ENCODE measurements around the gene KAT7.
"Not testable (repeated sequence)": the region's sequence is repeated elsewhere in the genome, so short reads cannot be mapped to it uniquely, and the experiment has no call there.

The KAT7 gene

DNA sequence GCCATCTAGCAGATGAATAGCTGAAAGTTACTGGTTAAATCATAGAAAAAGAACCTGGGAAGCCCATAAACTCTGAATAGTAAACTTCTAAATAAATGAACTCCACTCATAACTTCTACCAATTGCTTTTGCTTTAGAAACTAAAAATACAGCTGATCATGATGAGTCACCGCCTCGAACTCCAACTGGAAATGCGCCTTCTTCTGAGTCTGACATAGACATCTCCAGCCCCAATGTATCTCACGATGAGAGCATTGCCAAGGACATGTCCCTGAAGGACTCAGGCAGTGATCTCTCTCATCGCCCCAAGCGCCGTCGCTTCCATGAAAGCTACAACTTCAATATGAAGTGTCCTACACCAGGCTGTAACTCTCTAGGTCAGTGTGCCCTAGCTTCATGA is 9.7 kb downstream of the KAT7 start:
- no peak for DNase-seq (ENCODE audit: low read depth in 2 of 2, low spot score in 1 of 2)

DNA sequence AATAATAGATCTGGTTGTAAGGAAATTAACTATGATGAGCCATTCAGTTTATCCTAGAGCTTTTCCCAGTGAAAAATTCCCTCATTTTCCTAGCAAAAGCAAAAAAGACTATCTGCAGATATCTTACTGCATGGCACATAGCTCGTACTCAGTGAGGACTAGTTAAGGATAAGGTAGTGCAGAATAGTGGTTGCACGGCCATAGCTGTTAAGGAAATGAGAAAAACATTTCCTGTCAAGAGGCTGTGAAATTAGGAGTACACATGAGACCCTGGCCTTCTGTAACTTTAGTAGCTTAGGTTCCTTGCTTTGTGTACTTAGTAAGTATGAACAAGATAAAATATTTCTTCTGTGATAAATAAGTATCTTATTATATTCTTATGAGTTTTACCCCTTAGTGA is 10.3 kb downstream of the KAT7 start:
- no peak for DNase-seq (ENCODE audit: low read depth in 2 of 2, low spot score in 1 of 2)

DNA sequence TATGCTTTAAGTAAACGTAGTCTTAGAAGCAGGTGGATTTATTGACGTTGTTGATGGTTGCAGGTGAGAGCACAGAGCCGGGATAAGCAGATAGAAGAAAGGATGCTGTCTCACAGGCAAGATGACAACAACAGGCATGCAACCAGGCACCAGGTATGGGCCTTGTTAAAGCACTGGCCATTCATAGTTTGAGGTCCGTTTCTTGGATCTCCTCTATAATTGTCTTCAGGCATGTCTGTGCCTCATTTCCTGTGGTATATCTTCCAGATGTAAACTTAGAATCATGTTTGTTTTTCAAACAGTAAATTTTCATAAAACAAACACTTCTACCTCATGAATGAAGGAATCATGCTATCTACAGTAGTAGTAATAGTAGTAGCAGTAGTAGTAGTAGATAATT is 20.6 kb downstream of the KAT7 start:
- DNase-seq (ENCODE audit: low read depth in 2 of 2, low spot score in 1 of 2) = no peak

DNA sequence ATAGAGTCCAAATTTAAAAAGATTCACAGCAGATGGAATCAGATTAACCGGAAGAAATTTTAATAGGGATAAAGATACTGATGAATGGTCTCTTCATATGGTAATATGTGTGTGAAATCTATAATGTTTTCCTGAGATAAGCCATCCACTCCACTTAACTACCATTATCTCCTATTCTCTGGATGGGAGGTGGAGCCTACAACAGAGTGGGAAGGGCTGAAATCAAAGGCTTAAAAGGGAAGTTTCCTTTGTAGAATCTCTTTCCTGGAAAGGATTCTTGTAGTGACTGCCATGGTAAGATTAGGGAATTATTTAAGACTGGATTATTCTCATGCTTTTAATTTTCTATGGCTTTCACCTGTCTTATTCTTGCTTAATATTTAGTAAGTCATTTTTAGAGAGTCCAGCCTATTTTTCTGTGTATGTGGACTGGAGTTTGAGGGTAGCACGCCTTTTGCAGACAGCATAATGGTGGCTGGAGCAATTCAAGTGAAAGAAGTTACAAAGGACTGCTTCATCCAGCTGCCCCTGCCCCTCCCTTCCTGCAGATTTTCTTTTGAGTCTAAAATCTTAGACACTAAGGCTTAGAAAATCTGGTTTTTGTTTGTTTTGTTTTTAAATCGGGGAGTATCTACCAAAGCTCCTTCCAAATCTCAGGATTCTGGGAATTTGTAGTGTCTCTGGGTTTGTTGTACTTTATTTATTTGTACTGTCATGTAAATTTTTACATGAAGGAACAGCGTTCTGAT is 26.5 kb downstream of the KAT7 start:
- no peak for DNase-seq (ENCODE audit: low read depth in 2 of 2, low spot score in 1 of 2)

GRCh38 chr17:49815761-49816281 is 27.3 kb downstream of the KAT7 start:
- DNase-seq (ENCODE audit: low read depth in 2 of 2, low spot score in 1 of 2) = no peak

GRCh38 chr17:49817993-49818392 is 29.5 kb downstream of the KAT7 start:
- peak; percentile 8 to 22 for DNase-seq (ENCODE audit: low read depth in 2 of 2, low spot score in 1 of 2)

DNA sequence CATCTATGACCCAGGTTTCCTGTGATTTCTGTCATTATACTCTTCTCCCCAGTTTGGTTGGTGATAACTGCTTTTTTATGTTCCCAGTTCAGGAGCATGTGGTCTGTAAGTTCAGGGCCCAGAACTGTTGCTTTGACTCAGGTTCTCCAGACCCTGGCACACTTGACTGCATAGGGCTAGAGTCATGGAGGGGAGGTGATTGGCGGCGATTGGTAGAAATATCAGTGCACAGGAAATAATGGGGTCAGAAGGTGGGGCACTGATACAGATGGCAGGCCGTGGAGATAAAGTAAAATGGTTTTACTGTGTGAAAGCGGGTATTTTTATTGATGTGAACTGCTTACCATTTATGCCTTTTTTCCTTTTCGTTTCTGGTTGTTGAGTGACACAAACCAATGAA is 30.7 kb downstream of the KAT7 start:
- no peak for DNase-seq (ENCODE audit: low read depth in 2 of 2, low spot score in 1 of 2)

- DNase-seq (ENCODE audit: low read depth in 2 of 2, low spot score in 1 of 2) = no peak
Measured at GRCh38 chr17:49819651-49820050, 31.2 kb downstream of the KAT7 start.

GRCh38 chr17:49820773-49821172 is 32.3 kb downstream of the KAT7 start:
- DNase-seq (ENCODE audit: low read depth in 2 of 2, low spot score in 1 of 2) = no peak

- DNase-seq (ENCODE audit: low read depth in 2 of 2, low spot score in 1 of 2) = no peak
Measured at GRCh38 chr17:49821466-49821865, 33.0 kb downstream of the KAT7 start.

DNA sequence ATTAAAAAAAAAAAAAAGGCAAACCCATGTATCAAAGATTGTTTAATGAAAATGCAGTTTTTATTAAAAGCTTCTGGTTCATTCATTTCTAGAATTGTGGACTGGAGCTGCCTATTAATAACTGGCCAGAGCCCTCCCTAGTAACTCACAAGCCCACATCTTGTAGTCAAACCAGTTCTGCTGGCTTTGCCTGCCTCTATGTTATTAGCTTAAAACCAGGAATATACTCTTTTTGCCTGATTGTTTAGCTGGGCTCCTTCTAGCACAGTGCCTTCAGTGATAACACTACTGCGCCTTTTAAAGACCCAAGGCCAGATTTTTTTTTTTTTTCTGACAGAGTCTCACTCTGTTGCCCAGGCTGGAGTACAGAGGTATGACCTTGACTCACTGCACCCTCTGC is 33.4 kb downstream of the KAT7 start:
- no peak for DNase-seq (ENCODE audit: low read depth in 2 of 2, low spot score in 1 of 2)

GRCh38 chr17:49822829-49823228 is 34.3 kb downstream of the KAT7 start:
- DNase-seq (ENCODE audit: low read depth in 2 of 2, low spot score in 1 of 2) = no peak

- DNase-seq (ENCODE audit: low read depth in 2 of 2, low spot score in 1 of 2) = no peak
Measured at GRCh38 chr17:49823614-49824013, 35.1 kb downstream of the KAT7 start.

DNA sequence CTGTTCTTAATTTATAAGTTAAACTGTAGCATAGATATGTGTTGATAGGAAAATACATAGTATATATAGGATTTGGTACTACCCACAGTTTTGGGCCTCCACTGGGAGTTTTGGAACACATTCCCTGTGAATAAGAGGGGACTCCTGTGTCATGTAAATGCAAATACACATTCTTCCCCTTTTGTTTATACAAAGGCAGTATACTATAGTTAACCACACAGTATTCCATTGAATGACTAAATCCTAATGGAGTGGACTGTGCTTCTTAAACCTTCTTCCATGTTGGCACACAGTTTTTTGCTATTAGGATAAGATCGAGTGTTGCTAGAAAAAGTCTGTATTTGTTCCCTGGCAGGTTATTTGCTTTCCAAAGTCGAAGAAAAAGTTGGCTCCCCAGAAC is 37.2 kb downstream of the KAT7 start:
- DNase-seq (ENCODE audit: low read depth in 2 of 2, low spot score in 1 of 2) = no peak

DNA sequence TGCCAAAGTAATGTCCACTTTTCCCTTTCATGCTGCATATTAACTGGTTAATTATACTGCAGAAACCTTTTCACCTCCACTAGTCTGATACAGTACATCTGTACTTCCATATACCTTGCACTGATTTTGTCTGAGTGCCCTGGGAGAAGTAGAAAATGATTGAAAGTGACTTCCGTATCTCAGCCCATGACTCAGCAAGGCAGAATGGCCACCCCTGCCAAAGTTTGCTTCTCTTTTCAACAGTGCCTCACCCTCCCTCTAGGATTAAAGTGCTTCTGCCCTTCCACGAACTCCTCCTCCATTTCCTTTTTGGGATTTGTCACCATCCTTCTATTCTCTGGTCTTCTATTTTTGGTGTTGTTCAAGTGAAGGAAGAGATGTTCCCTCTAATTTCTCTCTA is 39.8 kb downstream of the KAT7 start:
- not testable (repeated sequence) for DNase-seq (ENCODE audit: low read depth in 2 of 2, low spot score in 1 of 2)

- DNase-seq (ENCODE audit: low read depth in 2 of 2, low spot score in 1 of 2) = no peak
Measured at GRCh38 chr17:49829026-49829425, 40.5 kb downstream of the KAT7 start.

DNA sequence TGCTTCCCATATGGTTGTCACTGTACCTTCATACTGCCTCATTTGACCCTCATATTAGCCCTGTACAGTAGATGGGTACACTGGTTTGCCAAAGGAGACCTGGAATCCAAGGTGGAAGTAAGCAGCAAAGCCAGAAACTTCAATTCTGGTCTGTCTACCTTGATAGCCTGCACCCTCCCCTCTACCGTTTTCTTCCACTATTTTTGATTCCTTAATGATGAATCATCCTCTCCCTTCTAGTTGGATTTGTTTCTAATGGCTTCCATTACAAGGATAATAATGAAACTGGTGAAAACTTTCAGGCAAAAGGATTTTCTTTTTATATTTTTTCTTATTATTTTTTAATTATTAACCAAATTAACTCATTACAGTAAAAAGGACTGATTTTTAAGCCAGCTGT is 42.1 kb downstream of the KAT7 start:
- DNase-seq (ENCODE audit: low read depth in 2 of 2, low spot score in 1 of 2) = no peak

- DNase-seq (ENCODE audit: low read depth in 2 of 2, low spot score in 1 of 2) = no peak
Measured at GRCh38 chr17:49832840-49833599, 44.5 kb downstream of the KAT7 start.

DNA sequence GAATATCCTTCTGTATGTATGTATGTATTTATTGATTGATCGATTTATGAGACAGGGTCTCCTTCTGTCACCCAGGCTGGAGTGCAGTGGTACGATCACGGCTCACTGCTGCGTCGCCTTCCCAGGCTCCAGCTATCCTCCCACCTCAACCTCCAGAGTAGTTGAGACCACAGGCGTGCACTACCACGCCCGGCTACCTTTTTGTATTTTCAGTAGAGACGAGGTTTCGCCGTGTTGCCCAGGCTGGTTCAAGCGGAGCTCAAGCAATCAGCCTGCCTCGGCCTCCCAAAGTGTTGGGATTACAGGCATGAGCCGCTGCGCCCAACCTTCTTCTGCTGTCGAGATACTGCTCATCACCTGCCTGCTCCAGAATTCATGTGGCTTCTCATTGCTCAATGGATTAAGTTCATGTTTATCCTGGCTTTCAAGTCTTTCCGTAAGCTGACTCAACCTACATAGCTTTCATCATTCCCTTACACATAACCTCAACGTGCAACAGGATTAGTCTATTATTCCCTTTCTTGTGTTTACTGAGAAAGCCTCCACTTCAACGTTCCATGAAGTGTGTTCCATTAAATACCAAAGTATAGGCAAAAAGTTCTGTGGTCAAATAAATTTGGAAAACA is 45.8 kb downstream of the KAT7 start:
- no peak for DNase-seq (ENCODE audit: low read depth in 2 of 2, low spot score in 1 of 2)

DNA sequence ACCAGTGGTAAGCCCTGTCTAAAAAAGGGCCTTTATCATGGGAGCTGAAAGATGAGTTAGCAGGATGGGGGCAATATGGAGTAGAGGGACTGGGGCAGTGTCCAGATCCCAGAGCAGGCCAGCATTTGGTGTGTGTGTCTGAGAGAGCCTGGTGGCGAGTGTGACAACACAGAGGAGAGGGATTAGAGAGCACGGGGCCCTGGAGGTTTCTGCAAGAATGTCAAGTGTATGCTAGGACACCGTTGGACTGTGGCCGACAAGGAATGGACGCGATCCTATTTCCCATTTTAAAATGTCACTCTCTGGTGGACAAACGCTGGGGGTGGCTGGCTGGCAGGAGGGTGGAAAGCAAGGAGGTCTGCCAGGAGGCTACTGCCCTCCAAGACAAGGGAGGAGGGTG is 47.0 kb downstream of the KAT7 start:
- DNase-seq (ENCODE audit: low read depth in 2 of 2, low spot score in 1 of 2) = no peak

GRCh38 chr17:49836111-49837030 is 47.9 kb downstream of the KAT7 start:
- no peak for DNase-seq (ENCODE audit: low read depth in 2 of 2, low spot score in 1 of 2)
